ENCODE measurements around the gene GMPR. TPM values are rescaled to one million over a fixed set of nuclear protein-coding genes. Genes with fewer than 3 reads are reported as not detected.

Gene GMPR
- total and polyA plus RNA-seq, 12 donors = 17.0 to 49.1 (median 26.3) TPM

- no peak for DNase-seq
These were observed 96.8 kb downstream of the GMPR start for GRCh38 chr6:16335176-16335575.

DNA sequence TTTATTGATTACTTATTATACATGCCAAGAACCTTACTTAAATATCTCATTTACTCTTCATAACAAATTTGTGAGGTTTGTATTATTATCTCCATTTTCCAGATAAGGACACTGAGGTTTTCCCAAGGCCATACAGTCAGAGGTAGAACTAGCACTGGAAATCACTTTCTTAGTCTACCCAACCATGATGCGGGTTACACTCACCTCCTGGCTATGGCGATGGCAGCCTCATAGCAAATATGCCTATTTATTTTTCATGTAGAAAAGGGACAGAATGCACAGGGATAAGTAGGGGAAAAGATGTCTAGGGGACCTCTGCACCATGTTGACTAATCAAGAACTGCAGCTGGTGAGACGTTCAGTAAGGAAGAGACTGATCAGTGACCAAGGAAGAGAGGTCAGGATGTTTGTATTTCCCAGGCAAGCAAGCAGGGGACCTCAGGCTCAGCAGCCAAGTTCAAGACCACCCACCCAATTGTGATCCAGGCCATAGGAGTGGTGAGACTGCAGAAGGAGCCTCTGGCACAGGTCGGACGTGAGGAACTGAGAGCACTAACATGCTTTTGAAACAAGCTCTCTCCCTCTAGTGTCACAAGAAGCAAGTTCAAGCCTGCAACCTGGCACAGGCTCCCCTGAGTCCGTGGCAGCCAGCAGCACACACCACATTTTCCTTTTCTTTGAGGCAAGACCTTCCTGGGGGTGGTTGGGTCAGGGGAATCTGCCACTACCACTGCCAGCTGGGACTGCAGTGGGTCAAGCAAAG lies 97.8 kb downstream of the GMPR start:
- no peak for TF ChIP-seq CTCF (IDR thresholded peaks at IDR 0.05)
- no peak for TF ChIP-seq POLR2A (IDR thresholded peaks at IDR 0.05)
- 86 to 92% (median 88%) methylated on average over 5 to 6 of the region's 6 CpGs for WGBS, 4 donors
- no peak for DNase-seq

More at GRCh38 chr6:16335176-16335575, 96.8 kb downstream of the GMPR start:
- peaks cover 31 to 55% of the 10 kb centered on the region in 2 donors for H3K4me1 ChIP-seq (replicated peaks in 1 of 2)
- no peak overlapping the region for H3K4me3 ChIP-seq
- H3K27me3 ChIP-seq = no peaks in the 10 kb centered on the region
- no peak for TF ChIP-seq CTCF (IDR thresholded peaks at IDR 0.05)
- TF ChIP-seq POLR2A (IDR thresholded peaks at IDR 0.05) = no peak
- intact Hi-C loops (cut with DNase I) = loop anchor here (10.0 kb wide), 1 partner anchor 430 kb away; the partner anchor contains the start of gene ATXN1 (in 2 of the 2)
- no peaks in the 10 kb centered on the region for H3K9me3 ChIP-seq (replicated peaks in 1 of 3)
- H3K27ac ChIP-seq = peak overlapping the region; percentile 33 to 80 (median 77)
- H3K36me3 ChIP-seq (replicated peaks in 1 of 2) = no peaks in the 10 kb centered on the region
- 85 to 95% (median 94%) methylated on average over 10 of the region's 10 CpGs for whole genome bisulfite sequencing, 4 donors

GRCh38 chr6:16336911-16337294 lies 98.5 kb downstream of the GMPR start:
- peaks cover 25 to 50% of the 10 kb centered on the region in 2 donors for H3K4me1 ChIP-seq (replicated peaks in 1 of 2)
- H3K9me3 ChIP-seq (replicated peaks in 1 of 3) = no peaks in the 10 kb centered on the region
- no peak overlapping the region for H3K27ac ChIP-seq
- H3K27me3 ChIP-seq = no peaks in the 10 kb centered on the region
- TF ChIP-seq POLR2A (IDR thresholded peaks at IDR 0.05) = no peak
- no peak for TF ChIP-seq CTCF (IDR thresholded peaks at IDR 0.05)
- intact Hi-C loops (cut with DNase I) = loop anchor here (10.0 kb wide), 1 partner anchor 428 kb away; the partner anchor contains the start of gene ATXN1 (in 2 of the 2)
- H3K4me3 ChIP-seq = no peak overlapping the region
- 82 to 91% (median 86%) methylated on average over 5 to 6 of the region's 6 CpGs for WGBS, 4 donors
- DNase-seq = no peak
- H3K36me3 ChIP-seq (replicated peaks in 1 of 2) = no peaks in the 10 kb centered on the region

More for the DNA sequence above, 97.8 kb downstream of the GMPR start:
- H3K36me3 ChIP-seq (replicated peaks in 1 of 2) = no peaks in the 10 kb centered on the region
- no peaks in the 10 kb centered on the region for H3K9me3 ChIP-seq (replicated peaks in 1 of 3)
- H3K27ac ChIP-seq = no peak overlapping the region
- H3K4me3 ChIP-seq = no peak overlapping the region
- H3K4me1 ChIP-seq (replicated peaks in 1 of 2) = peaks cover 31 to 55% of the 10 kb centered on the region in 2 donors
- H3K27me3 ChIP-seq = no peaks in the 10 kb centered on the region
- intact Hi-C loops (cut with DNase I) = loop anchor here (10.0 kb wide), 1 partner anchor 429 kb away; the partner anchor contains the start of gene ATXN1 (in 2 of the 2)

- peaks cover 23 to 46% of the 10 kb centered on the region in 2 donors for H3K4me1 ChIP-seq (replicated peaks in 1 of 2)
These were observed 99.0 kb downstream of the GMPR start for GRCh38 chr6:16337295-16337975.

More at GRCh38 chr6:16337295-16337975, 99.0 kb downstream of the GMPR start:
- peak; percentile 77 to 94 (median 85) for DNase-seq
- WGBS, 4 donors = 39 to 71% (median 54%) methylated on average over 7 to 13 of the region's 13 CpGs
- no peaks in the 10 kb centered on the region for H3K36me3 ChIP-seq (replicated peaks in 1 of 2)
- TF ChIP-seq POLR2A (IDR thresholded peaks at IDR 0.05) (no peak), CTCF (IDR thresholded peaks at IDR 0.05) (no peak)
- no peaks in the 10 kb centered on the region for H3K27me3 ChIP-seq
- peak overlapping the region in 1 of 5 donors; percentile 53 for H3K27ac ChIP-seq
- H3K9me3 ChIP-seq (replicated peaks in 1 of 3) = no peaks in the 10 kb centered on the region
- intact Hi-C loops (cut with DNase I) = loop anchor here (10.0 kb wide), 1 partner anchor 427 kb away; the partner anchor contains the start of gene ATXN1 (in 2 of the 2)
- no peak overlapping the region for H3K4me3 ChIP-seq

Measured in adrenal gland (tissue), 12 donors.